Astrocyte (in vitro differentiated cells and primary cell): ENCODE measurements around the gene PHC1. TPM values are rescaled to one million over a fixed set of nuclear protein-coding genes. Genes with fewer than 3 reads are reported as not detected.

Experiments used
- DNase-seq: peaks from one replicate; pipeline ENCODE4 v3.0.0-alpha.2; 2010; ENCODE audit warnings: low read depth
- FAIRE-seq: peaks from 2 replicates; lab custom pipeline; 2011; peaks lifted over from hg19 to GRCh38; lab: Jason Lieb, UNC
- H2AFZ ChIP-seq: 2 replicates; pipeline ENCODE4 v1.6.0; 2012; ENCODE audit warnings: low read depth, low read length, inconsistent platforms
- H3K27ac ChIP-seq: 2 replicates; pipeline ENCODE4 v1.5.1; 2011; ENCODE audit warnings: low read depth, low read length, inconsistent platforms
- H3K27me3 ChIP-seq: 2 replicates; pipeline ENCODE4 v1.6.0; 2011; ENCODE audit warnings: low read length, inconsistent platforms; ENCODE audit not compliant: insufficient read depth
- H3K36me3 ChIP-seq: 2 replicates; pipeline ENCODE4 v1.5.1; 2011; ENCODE audit warnings: low read length, inconsistent platforms; ENCODE audit not compliant: insufficient read depth
- H3K4me1 ChIP-seq: 2 replicates; pipeline ENCODE4 v1.5.1; 2011; ENCODE audit warnings: low read length, inconsistent platforms; ENCODE audit not compliant: insufficient read depth
- H3K4me2 ChIP-seq: 2 replicates; pipeline ENCODE4 v1.6.0; 2012; ENCODE audit warnings: low read length, inconsistent platforms
- H3K4me3 ChIP-seq: 2 replicates; pipeline ENCODE4 v1.5.1; 2011; ENCODE audit warnings: low read depth, mild to moderate bottlenecking, low read length, inconsistent platforms; ENCODE audit not compliant: insufficient read depth
- H3K79me2 ChIP-seq: 2 replicates; pipeline ENCODE4 v1.6.0; 2012; ENCODE audit warnings: mild to moderate bottlenecking, low read length, inconsistent platforms; ENCODE audit not compliant: insufficient read depth
- H3K9ac ChIP-seq: 2 replicates; pipeline ENCODE4 v1.6.0; 2012; ENCODE audit warnings: mild to moderate bottlenecking, low read length, inconsistent platforms
- H3K9me3 ChIP-seq: 2 replicates; pipeline ENCODE4 v1.5.1; 2012; ENCODE audit warnings: low read depth, mild to moderate bottlenecking, low read length, inconsistent platforms; ENCODE audit not compliant: insufficient read depth
- H4K20me1 ChIP-seq: 2 replicates; pipeline ENCODE4 v1.6.0; 2012; ENCODE audit warnings: low read length, inconsistent platforms; ENCODE audit not compliant: insufficient read depth
- H3K27ac Mint-ChIP-seq: one replicate; pipeline ENCODE4 v1.8.0; 2021; ENCODE audit warnings: mild to moderate bottlenecking, mixed read lengths; ENCODE audit not compliant: unreplicated experiment
- H3K27me3 Mint-ChIP-seq: one replicate; pipeline ENCODE4 v1.8.0; 2021; ENCODE audit warnings: low read depth, mixed read lengths; ENCODE audit not compliant: unreplicated experiment
- H3K36me3 Mint-ChIP-seq: one replicate; pipeline ENCODE4 v1.8.0; 2021; ENCODE audit warnings: low read depth, mixed read lengths; ENCODE audit not compliant: unreplicated experiment
- H3K4me1 Mint-ChIP-seq: one replicate; pipeline ENCODE4 v1.8.0; 2021; ENCODE audit warnings: low read depth, mixed read lengths; ENCODE audit not compliant: unreplicated experiment
- H3K4me3 Mint-ChIP-seq: one replicate; pipeline ENCODE4 v1.8.0; 2021; ENCODE audit warnings: mild to moderate bottlenecking, moderate library complexity, mixed read lengths; ENCODE audit not compliant: unreplicated experiment
- H3K9me3 Mint-ChIP-seq: one replicate; pipeline ENCODE4 v1.8.0; 2021; ENCODE audit warnings: mild to moderate bottlenecking, mixed read lengths; ENCODE audit not compliant: unreplicated experiment
- EZH2 ChIP-seq: IDR thresholded peaks from 2 replicates; pipeline ENCODE4 v1.6.1; 2012; ENCODE audit warnings: mild to moderate bottlenecking, low read length, inconsistent platforms; ENCODE audit not compliant: insufficient read depth
- total RNA-seq: library from RNA; stranded (reverse); gene quantifications from 2 replicates; pipeline ENCODE4 v1.2.1, GENCODE V29; 2021
- TF ChIP-seq, protein P1 (sequence below): IDR thresholded peaks from 2 replicates; pipeline ENCODE4 v1.5.1; 2011; ENCODE audit warnings: low read depth, mild to moderate bottlenecking, inconsistent platforms, low read length, moderate library complexity; ENCODE audit not compliant: insufficient read depth

The PHC1 gene
- total RNA-seq, 1 donor from 2014 or later, result 35.4 TPM

DNA sequence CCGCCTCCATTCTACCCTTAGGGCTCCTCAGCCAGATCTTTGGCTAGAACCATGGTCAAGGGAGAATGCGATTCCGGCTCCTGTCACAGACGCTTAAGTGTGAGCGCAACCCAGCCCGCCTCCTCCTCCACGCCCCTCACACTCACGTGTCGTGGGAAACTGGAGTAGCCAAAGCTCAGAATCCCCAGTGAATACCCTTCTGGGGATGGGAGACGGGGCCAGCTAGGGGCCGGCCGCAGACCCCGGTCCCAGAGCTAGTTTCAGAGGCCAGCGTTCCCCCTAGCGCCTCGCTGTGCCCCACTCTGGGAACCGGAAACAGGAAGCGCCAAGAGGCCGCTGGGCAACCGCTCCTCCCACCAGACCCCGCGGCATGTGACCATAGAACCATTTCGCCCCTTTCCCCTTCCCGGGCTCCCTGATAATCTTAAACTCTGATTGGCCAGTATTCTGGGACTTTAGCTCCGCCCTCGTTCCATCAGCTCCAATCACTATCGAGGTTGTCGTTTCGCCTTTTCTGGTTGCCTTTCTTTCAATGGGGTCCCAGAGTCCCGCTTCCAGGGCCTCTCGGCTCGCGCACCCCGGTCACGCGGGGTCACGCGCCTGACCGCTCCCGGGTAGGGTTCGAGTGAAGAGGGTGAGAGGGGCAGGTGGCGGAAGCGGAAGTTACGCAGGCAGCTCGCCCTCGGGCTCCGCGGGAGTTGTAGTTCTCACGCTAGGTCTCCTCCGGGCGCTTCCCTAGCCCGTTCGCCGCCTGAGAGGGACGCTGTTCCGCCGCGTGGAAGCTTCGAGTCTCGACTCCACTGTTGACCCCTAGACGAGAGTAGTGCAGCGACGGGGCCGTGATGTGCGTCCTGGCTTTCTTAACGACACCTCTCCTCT lies 35.3 kb downstream of the PHC1 start, which contains the start of gene M6PR:
Gene M6PR, minus strand, starts transcription at position 304 of the 879 bp plus-strand sequence. CDS start 3,241 bp downstream, outside the sequence.
- peaks cover 11% of the 10 kb centered on the region for H3K4me1 Mint-ChIP-seq
- H3K27ac ChIP-seq, result peak within 1 kb of the TSS; percentile 99
- peaks cover 6% of the 10 kb centered on the region for H3K4me1 ChIP-seq
- H3K36me3 Mint-ChIP-seq, result peaks cover 3% of the 10 kb centered on the region
- H3K79me2 ChIP-seq, result peaks cover 45% of the 10 kb centered on the region
- no peaks in the 10 kb centered on the region for H3K27me3 Mint-ChIP-seq
- DNase-seq (peak; percentile 86), FAIRE-seq (no peak)
- peak within 1 kb of the TSS; percentile 94 for H2AFZ ChIP-seq
- peak within 1 kb of the TSS; percentile 98 for H3K4me3 Mint-ChIP-seq
- peak within 1 kb of the TSS; percentile 94 for H3K9ac ChIP-seq
- H3K36me3 ChIP-seq, result peaks cover 12% of the 10 kb centered on the region
- peak within 1 kb of the TSS; percentile 80 for H3K27ac Mint-ChIP-seq
- peak within 1 kb of the TSS; percentile 100 for H3K4me3 ChIP-seq
- no peaks in the 10 kb centered on the region for H3K9me3 Mint-ChIP-seq
- no peaks in the 10 kb centered on the region for H3K9me3 ChIP-seq
- H3K27me3 ChIP-seq, result no peaks in the 10 kb centered on the region
- H4K20me1 ChIP-seq, result peaks cover 37% of the 10 kb centered on the region
- peak within 1 kb of the TSS; percentile 98 for H3K4me2 ChIP-seq
- no peak for TF ChIP-seq EZH2
- TF ChIP-seq, protein P1, sequence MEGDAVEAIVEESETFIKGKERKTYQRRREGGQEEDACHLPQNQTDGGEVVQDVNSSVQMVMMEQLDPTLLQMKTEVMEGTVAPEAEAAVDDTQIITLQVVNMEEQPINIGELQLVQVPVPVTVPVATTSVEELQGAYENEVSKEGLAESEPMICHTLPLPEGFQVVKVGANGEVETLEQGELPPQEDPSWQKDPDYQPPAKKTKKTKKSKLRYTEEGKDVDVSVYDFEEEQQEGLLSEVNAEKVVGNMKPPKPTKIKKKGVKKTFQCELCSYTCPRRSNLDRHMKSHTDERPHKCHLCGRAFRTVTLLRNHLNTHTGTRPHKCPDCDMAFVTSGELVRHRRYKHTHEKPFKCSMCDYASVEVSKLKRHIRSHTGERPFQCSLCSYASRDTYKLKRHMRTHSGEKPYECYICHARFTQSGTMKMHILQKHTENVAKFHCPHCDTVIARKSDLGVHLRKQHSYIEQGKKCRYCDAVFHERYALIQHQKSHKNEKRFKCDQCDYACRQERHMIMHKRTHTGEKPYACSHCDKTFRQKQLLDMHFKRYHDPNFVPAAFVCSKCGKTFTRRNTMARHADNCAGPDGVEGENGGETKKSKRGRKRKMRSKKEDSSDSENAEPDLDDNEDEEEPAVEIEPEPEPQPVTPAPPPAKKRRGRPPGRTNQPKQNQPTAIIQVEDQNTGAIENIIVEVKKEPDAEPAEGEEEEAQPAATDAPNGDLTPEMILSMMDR, result peak; percentile 31

DNA sequence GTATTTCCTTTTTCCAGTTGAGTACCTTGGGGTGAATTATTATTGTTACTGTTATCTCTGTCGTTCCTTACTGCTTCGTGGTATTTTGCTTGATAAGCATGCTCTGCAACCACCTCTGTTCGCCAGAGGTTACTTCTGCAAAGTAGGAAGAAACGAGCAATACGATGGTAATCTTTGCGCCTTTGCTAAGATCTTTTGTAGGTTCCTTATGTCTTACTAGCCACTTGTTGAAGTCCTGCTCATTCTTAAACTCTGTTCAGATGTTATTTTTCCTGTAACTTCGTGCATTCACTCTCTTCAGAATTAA lies 35.9 kb downstream of the PHC1 start:
- Histone ChIP-seq H3K27ac (peak overlapping the region; percentile 99), H3K79me2 (peaks cover 43% of the 10 kb centered on the region), H3K4me3 (peak overlapping the region; percentile 100), H3K4me2 (peak overlapping the region; percentile 98), H2AFZ (peak overlapping the region; percentile 94), H3K27me3 (no peaks in the 10 kb centered on the region), H3K36me3 (peaks cover 9% of the 10 kb centered on the region), H3K9me3 (no peaks in the 10 kb centered on the region), H3K9ac (peak overlapping the region; percentile 94), H4K20me1 (peaks cover 35% of the 10 kb centered on the region), H3K4me1 (peaks cover 6% of the 10 kb centered on the region)
- no peak for TF ChIP-seq EZH2
- TF ChIP-seq, protein P1, result no peak
- Mint-ChIP-seq H3K4me3 (peak overlapping the region; percentile 98), H3K4me1 (peaks cover 11% of the 10 kb centered on the region), H3K27ac (peak overlapping the region; percentile 80), H3K9me3 (no peaks in the 10 kb centered on the region), H3K27me3 (no peaks in the 10 kb centered on the region), H3K36me3 (peaks cover 3% of the 10 kb centered on the region)
- DNase-seq, result no peak
- FAIRE-seq, result no peak
